ENCODE results near the gene THEMIS. TPM values are rescaled to one million over a fixed set of nuclear protein-coding genes. Genes with fewer than 3 reads are reported as not detected.

THEMIS gene
- total RNA-seq, 1 experiment from 2014 or later = 0.05 TPM

DNA sequence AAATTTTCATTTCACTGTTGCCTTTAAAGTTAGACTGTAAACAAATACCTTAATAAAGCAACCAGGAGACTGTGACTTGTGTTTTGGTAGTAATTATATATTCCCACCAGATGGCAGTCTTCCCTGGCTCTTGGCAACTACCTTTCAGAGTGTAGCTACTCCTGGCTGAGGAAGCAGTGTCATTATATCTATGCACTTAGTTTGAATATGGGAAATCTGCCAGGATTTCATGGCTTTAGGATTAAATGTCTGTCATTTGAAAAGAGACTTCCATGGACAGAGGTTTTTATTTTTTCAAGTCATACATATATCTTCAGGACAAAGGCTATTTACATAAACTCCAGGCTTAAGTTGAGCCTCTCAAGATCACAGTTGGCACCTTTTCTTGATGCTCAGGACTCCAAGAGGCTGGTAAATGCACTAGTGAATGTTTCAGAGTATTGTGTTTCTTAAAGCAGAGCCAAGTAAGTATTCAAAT is 163.8 kb downstream of the THEMIS start:
- no peaks in the 10 kb centered on the region for H3K9me3 ChIP-seq (ENCODE audit: control insufficient read depth, insufficient read depth, low read depth, low read length)
- no peak overlapping the region for H3K27ac ChIP-seq (ENCODE audit: low read length)
- BruUV-seq (replicated peaks) = no TSS peak
- intact Hi-C loops (cut with micrococcal nuclease; ENCODE audit: unreplicated experiment) = loop anchor here (2.0 to 10.0 kb wide), 2 partner anchors 778 to 994 kb away; no protein-coding TSS in a partner anchor
- CTCF ChIA-PET = interaction anchor here (0.7 kb wide), 2 partner anchors 119 to 1071 kb away, joined by 3 read pairs; no protein-coding TSS in a partner anchor
- in situ Hi-C loops (cut with HindIII; ENCODE audit: low pct_unique_long_range_greater_than_20kb, low sequenced_read_pairs) = no loop called here
- no peak overlapping the region for H3K4me3 ChIP-seq (ENCODE audit: low read depth in 2 of 2, low read length in 2 of 2)
- H3K36me3 ChIP-seq (ENCODE audit: control insufficient read depth, insufficient read depth, low read length) = no peaks in the 10 kb centered on the region
- no peaks in the 10 kb centered on the region for H3K4me1 ChIP-seq (ENCODE audit: control insufficient read depth, insufficient read depth, low read length)
- ATAC-seq (peak; percentile 95), DNase-seq (ENCODE audit: low read depth, low spot score) (peak; percentile 47)
- POLR2A ChIA-PET = no interaction called here
- TF ChIP-seq, protein P1, sequence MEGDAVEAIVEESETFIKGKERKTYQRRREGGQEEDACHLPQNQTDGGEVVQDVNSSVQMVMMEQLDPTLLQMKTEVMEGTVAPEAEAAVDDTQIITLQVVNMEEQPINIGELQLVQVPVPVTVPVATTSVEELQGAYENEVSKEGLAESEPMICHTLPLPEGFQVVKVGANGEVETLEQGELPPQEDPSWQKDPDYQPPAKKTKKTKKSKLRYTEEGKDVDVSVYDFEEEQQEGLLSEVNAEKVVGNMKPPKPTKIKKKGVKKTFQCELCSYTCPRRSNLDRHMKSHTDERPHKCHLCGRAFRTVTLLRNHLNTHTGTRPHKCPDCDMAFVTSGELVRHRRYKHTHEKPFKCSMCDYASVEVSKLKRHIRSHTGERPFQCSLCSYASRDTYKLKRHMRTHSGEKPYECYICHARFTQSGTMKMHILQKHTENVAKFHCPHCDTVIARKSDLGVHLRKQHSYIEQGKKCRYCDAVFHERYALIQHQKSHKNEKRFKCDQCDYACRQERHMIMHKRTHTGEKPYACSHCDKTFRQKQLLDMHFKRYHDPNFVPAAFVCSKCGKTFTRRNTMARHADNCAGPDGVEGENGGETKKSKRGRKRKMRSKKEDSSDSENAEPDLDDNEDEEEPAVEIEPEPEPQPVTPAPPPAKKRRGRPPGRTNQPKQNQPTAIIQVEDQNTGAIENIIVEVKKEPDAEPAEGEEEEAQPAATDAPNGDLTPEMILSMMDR (IDR thresholded peaks at IDR 0.05) = peak; percentile 71; the same call in 1 of the 2 replicates
- TF ChIP-seq, protein P2, sequence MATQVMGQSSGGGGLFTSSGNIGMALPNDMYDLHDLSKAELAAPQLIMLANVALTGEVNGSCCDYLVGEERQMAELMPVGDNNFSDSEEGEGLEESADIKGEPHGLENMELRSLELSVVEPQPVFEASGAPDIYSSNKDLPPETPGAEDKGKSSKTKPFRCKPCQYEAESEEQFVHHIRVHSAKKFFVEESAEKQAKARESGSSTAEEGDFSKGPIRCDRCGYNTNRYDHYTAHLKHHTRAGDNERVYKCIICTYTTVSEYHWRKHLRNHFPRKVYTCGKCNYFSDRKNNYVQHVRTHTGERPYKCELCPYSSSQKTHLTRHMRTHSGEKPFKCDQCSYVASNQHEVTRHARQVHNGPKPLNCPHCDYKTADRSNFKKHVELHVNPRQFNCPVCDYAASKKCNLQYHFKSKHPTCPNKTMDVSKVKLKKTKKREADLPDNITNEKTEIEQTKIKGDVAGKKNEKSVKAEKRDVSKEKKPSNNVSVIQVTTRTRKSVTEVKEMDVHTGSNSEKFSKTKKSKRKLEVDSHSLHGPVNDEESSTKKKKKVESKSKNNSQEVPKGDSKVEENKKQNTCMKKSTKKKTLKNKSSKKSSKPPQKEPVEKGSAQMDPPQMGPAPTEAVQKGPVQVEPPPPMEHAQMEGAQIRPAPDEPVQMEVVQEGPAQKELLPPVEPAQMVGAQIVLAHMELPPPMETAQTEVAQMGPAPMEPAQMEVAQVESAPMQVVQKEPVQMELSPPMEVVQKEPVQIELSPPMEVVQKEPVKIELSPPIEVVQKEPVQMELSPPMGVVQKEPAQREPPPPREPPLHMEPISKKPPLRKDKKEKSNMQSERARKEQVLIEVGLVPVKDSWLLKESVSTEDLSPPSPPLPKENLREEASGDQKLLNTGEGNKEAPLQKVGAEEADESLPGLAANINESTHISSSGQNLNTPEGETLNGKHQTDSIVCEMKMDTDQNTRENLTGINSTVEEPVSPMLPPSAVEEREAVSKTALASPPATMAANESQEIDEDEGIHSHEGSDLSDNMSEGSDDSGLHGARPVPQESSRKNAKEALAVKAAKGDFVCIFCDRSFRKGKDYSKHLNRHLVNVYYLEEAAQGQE (IDR thresholded peaks at IDR 0.05; ENCODE audit: insufficient read depth in 1 of 2, low read depth in 2 of 2, low read length in 1 of 2) = no peak
- no peaks in the 10 kb centered on the region for H3K27me3 ChIP-seq (ENCODE audit: control insufficient read depth, insufficient read depth, low read length)

DNA sequence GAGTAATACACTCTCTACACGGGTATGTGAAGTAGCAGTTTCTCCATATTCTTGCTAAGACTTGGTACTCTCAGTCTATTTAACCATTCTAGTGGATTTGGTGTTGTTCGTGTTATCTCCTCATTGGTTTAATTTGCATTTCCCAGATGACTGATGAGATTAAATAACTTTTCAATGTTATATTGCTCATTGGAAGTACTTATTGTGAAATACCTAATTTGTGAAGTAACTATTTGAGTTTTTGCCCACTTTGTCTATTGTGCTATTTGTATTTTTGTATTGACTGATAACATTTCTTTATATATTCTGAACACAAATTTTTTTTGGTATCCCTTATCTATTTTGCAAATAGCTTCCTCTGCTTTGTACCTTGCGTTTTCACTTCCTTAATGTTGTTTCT is 167.9 kb downstream of the THEMIS start:
- Histone ChIP-seq H3K4me1 (ENCODE audit: control insufficient read depth, insufficient read depth, low read length) (no peaks in the 10 kb centered on the region), H3K4me3 (ENCODE audit: low read depth in 2 of 2, low read length in 2 of 2) (no peak overlapping the region), H3K9me3 (ENCODE audit: control insufficient read depth, insufficient read depth, low read depth, low read length) (no peaks in the 10 kb centered on the region), H3K27ac (ENCODE audit: low read length) (no peak overlapping the region), H3K36me3 (ENCODE audit: control insufficient read depth, insufficient read depth, low read length) (no peaks in the 10 kb centered on the region), H3K27me3 (ENCODE audit: control insufficient read depth, insufficient read depth, low read length) (peaks cover 3% of the 10 kb centered on the region)
- DNase-seq (ENCODE audit: low read depth, low spot score) (no peak), ATAC-seq (no peak)
- CTCF ChIA-PET = no interaction called here
- intact Hi-C loops (cut with micrococcal nuclease; ENCODE audit: unreplicated experiment) (loop anchor here (10.0 kb wide), 1 partner anchor 782 kb away; no protein-coding TSS in a partner anchor), in situ Hi-C loops (cut with HindIII; ENCODE audit: low pct_unique_long_range_greater_than_20kb, low sequenced_read_pairs) (no loop called here)
- no TSS peak for BruUV-seq (replicated peaks)
- TF ChIP-seq POLR2AphosphoS5 (IDR thresholded peaks at IDR 0.05; ENCODE audit: low read depth, low read length) (no peak), TCF7L2 (IDR thresholded peaks at IDR 0.05; ENCODE audit: low read depth, low read length) (no peak), SIN3A (IDR thresholded peaks at IDR 0.05; ENCODE audit: borderline replicate concordance, insufficient read depth, low read depth, low read length) (no peak)
- TF ChIP-seq, protein P2 (IDR thresholded peaks at IDR 0.05; ENCODE audit: insufficient read depth in 1 of 2, low read depth in 2 of 2, low read length in 1 of 2) = no peak
- TF ChIP-seq, protein P1 (IDR thresholded peaks at IDR 0.05) = no peak
- POLR2A ChIA-PET = no interaction called here

Measured in Panc1 (cell line).